ENCODE results near the gene CYBRD1.

CYBRD1 gene

DNA sequence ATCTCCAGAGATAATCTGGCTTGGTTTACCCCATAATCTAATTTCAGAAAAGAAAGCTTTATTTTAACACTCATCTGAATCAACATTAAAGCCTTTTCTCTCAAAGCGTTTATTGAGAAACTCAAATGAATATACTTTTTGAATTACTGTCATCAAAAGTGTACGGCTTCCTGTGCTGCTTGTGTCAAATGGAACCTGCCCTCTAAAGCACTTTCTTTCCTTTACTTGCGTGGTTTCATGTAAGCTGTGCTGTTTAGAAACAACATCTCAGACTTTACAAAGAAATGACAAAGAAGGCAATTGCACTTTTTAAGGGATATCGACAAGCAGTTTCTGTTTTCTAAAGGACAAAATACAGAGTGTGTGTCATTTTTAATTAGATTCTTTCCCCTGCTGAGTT lies 35.1 kb downstream of the CYBRD1 start:
- DNase-seq = no peak

DNA sequence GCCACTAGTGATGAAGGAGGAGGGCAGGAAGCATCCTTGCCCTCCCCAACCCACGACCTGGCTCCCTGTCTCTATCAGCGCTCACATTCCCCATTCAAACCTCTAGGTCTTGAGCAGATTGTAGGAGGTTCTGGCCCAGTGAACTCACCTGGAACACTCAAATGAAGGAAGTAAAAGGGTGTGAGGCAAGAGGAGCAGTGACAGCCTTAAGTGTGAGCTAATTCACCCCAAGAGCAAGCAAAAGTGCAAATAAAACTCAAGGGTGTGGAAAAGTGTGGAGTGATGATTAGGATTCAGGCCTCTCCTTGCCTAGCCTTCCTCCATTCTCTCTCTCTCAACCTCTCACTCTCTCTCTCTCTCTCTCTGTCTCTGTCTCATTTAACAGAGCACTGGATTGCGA lies 41.0 kb downstream of the CYBRD1 start:
- no peak for DNase-seq

DNA sequence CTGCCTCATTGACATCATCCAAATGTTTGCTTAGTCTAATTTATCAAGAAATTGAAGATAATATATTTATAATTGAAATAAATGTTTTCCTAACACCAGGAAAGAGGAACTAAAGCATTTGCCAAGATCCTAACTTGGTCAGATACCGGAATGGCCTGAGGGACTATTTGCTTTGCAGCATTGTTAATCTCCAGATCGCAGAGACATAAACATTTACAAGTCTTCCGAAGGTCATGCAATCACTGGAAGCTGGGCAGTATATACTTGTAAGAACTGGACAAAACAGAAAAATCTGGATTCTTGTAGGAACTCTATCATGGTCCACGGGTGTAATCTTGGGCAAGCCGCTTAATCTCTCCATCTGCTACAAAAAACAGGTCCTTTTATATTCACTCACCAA lies 42.2 kb downstream of the CYBRD1 start:
- no peak for DNase-seq

DNA sequence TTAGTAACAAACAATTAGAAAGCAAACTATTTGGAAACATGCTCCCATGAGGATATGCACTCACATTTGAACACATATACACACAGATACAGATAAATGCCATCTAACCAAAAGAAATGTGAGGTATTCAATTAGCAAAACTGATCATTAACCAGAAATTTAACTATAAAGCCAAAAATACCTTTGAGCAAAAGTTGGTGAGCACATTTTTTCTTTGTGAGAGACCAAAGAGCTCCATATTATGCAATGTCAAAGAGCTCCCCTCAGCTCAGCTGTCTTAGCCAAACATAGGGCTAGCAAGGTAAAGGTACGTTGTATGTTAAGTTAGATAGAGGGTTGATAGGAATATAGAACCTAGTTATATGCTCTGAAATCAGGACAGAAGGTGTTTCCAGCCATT lies 43.8 kb downstream of the CYBRD1 start:
- DNase-seq = no peak

- no peak for DNase-seq
Observed at GRCh38 chr2:171566753-171567152, 44.5 kb downstream of the CYBRD1 start.

GRCh38 chr2:171568089-171568488 lies 45.8 kb downstream of the CYBRD1 start:
- DNase-seq = no peak

DNA sequence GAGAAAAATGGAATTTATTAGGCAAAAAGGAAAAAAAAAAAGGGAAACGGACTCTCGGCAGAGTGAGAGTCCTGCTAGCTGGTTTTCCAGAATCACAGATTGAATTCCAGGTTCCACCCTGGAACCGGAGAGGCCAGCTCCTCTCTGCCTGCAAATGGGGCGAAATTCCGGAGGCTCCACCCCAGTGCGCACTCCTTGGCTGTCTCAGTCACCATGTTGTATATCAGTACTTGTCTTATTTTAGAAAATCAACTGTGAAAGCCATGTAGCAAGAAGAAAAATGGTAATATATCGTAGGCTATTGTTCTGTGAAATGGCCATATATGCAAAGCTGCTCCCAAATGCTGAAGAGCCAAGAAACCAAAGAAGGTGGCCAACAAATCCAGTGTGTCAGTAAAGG lies 49.4 kb downstream of the CYBRD1 start:
- DNase-seq = no peak

GRCh38 chr2:171574149-171574795 lies 52.0 kb downstream of the CYBRD1 start:
- peak; percentile 22 to 34 for DNase-seq

- no peak for DNase-seq
Observed at GRCh38 chr2:171575606-171576005, 53.3 kb downstream of the CYBRD1 start.

DNA sequence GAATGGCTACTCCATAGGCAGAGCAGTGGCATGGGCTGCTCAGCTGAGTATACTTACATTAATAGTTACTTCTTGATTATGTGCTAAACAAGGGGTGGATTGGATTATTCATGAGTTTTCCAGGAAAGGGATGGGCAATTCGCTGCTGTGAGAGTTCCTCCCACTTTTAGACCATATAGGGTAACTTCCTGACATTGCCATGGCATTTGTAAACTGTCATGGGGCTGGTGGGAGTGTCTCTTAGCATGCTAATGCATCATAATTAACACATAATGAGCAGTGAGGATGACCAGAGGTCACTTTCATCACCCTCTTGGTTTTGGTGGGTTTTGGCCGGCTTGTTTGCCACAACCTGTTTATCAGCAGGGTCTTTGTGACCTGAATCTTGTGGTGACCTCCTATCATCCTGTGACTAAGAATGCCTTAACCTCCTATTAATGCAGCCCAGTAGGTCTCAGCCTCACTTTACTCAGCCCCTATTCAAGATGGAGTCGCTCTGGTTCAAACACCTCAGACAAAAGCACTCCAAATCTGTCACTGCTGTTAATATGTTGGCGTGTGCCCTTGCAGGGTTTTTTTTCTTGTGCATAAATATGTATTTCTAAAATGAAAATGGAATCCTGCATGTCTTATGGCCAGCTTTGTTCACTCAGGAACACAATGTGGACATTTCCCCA lies 56.0 kb downstream of the CYBRD1 start:
- no peak for DNase-seq

GRCh38 chr2:171579481-171579880 lies 57.2 kb downstream of the CYBRD1 start:
- DNase-seq = no peak

DNA sequence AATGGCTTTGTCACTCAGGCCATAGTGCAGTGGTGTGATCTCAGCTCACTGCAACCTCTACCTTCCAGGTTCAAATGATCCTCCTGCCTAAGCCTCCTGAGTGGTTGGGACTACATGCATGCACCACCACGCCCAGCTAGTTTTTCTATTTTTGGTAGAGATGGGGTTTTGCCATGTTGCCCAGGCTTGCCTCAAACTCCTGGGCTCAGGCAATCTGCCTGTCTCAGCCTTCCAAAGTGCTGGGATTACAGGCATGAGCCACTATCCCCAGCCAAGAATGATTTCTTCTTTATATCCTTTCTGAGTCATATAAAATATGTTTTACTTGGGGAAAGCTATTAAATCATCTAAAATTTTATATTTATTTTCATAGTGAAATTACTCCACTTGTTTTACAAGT lies 61.3 kb downstream of the CYBRD1 start:
- DNase-seq = no peak

- DNase-seq = no peak
Observed at GRCh38 chr2:171584001-171584400, 61.7 kb downstream of the CYBRD1 start.

DNA sequence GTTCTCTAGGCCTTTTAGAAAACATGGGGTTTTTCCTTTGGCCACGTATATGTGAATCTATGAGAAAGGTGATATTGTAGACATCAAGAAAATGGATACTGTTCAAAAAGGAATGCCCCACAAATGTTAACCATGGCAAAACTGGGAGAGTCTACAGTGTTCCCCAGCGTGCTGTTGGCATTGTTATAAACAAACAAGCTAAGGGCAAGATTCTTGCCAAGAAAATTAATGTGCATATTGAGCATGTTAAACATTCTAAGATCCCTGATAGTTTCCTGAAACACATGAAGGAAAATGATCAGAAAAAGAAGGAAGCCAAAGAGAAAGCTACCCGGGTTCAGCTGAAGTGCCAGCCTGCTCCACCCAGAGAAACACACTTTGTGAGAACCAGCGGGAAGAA lies 64.9 kb downstream of the CYBRD1 start:
- no peak for DNase-seq

DNA sequence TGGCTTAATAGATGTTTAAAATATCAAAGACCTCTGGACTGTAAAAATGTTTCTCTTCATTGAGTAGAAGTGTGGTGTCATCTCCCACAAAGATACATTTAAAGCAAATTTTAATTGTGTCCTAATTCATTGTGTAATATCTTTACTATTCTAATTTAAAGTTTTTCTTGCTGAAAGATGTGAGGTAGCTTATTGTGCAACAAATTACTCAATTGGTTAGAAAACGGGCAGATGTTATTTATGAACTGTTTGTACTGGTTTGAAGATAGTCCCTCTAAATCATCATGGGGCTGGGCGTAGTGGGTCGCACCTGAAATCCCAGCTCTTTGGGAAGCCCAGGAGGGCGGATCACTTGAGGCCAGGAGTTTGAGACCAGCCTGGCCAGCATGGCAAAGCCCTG lies 65.3 kb downstream of the CYBRD1 start:
- DNase-seq = no peak

- no peak for DNase-seq
Observed at GRCh38 chr2:171590116-171590515, 67.8 kb downstream of the CYBRD1 start.

DNA sequence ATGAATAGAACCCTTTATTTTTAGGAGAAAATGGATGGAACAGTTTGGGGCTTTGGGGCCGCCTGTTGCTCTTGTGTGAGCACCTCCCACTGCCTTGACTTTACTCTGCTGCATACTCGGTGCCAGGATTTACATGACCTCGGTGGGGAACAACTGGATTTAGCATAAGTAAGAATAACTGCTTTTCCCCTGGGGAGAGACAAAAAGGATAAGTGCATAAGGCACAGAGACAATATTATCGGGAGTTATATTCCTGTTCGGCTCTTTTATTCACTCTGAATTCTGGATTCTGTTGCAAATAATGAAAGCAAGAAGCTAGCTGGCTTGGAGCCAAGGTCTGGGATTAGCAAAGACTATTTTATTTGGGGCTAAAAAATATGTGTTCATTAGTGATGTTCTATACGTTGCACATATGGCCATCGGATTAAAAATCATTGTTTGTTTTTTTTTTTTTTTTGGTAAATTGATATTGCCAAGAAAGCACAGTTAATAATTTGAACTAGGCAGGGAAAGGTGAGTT lies 69.8 kb downstream of the CYBRD1 start:
- DNase-seq = no peak

GRCh38 chr2:171595456-171595855 lies 73.2 kb downstream of the CYBRD1 start:
- no peak for DNase-seq

DNA sequence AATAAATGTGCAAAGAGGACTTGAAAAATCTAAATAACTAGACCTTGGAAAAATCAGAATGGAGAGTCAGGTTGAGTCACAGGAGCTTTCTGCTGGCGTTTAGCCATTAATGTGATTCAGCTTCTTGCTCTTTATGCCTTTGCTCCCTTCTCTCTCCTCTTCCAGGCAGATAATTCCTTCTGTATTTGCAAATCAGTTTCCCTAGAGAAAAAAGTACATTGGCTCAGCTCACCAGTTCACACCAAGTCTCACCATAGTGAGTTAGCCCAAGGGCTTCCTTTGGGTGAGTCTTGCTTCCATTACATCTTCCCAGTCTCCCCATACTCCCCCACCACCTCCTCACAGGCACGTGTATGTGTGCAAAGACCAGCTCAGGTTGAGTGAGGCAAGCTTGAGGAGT lies 73.6 kb downstream of the CYBRD1 start:
- no peak for DNase-seq

- DNase-seq = peak; percentile 7 to 39
Observed at GRCh38 chr2:171598713-171599319, 76.5 kb downstream of the CYBRD1 start.

DNA sequence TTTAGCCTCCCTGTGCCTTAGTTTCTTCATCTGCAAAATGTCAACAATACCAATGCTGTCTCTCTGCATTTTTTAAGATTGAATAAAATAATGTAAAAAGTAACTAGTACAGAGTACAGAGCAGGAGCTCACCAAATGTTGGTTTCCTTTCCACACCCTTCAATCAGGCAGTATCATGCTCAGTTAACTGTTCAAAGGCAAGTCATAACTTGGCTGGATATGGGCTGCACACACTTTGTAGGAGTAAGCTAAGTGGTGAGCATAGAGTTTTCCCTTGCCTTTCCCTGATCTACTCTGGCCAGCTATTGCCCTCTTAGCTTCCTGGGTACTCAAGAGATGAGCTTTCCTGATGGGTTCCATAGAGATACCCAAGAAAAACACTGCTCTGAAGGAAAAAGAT lies 77.9 kb downstream of the CYBRD1 start:
- no peak for DNase-seq

- no peak for DNase-seq
Observed at GRCh38 chr2:171602352-171602751, 80.1 kb downstream of the CYBRD1 start.
